ENCODE measurements around the gene CLTA.
A peak's percentile ranks its signal among the peaks of the same experiment; 100 is the strongest.

GRCh38 chr9:36190388-36191289, at the start of gene CLTA:
- TF ChIP-seq POLR2A (IDR thresholded peaks at IDR 0.05) (peak; percentile 58), CTCF (IDR thresholded peaks at IDR 0.05) (peak; percentile 40 to 66 (median 62))

Data from ovary (tissue), 3 donors.